Activated T-helper 1 cell treated with Interleukin-2 at 50 U/mL for 16 hours (primary cell): Measurements from ENCODE around the gene IFI27.
"Not testable (repeated sequence)": the region's sequence is repeated elsewhere in the genome, so short reads cannot be mapped to it uniquely, and the experiment has no call there.

Experiments
- DNase-seq: peaks from one replicate; pipeline ENCODE4 v3.0.0-alpha.2; 2020; ENCODE audit warnings: low read depth

The IFI27 gene

GRCh38 chr14:94110552-94111181, at the start of gene IFI27:
IFI27 (plus strand) TSS chr14:94110736.
- no peak for DNase-seq

GRCh38 chr14:94062344-94062940, 48.1 kb upstream of the IFI27 start:
- no peak for DNase-seq

- DNase-seq, result no peak
Observed at GRCh38 chr14:94066089-94066676, 44.4 kb upstream of the IFI27 start.

- DNase-seq, result not testable (repeated sequence)
Observed at GRCh38 chr14:94072076-94072475, 38.5 kb upstream of the IFI27 start.

- no peak for DNase-seq
Observed at GRCh38 chr14:94074534-94074933, 36.0 kb upstream of the IFI27 start.

GRCh38 chr14:94075008-94075407, 35.5 kb upstream of the IFI27 start:
- no peak for DNase-seq

- no peak for DNase-seq
Observed at GRCh38 chr14:94077111-94077821, 33.3 kb upstream of the IFI27 start.

- DNase-seq, result no peak
Observed at GRCh38 chr14:94077823-94078222, 32.7 kb upstream of the IFI27 start.

GRCh38 chr14:94079891-94080620, 30.5 kb upstream of the IFI27 start:
- DNase-seq, result no peak

- DNase-seq, result peak; percentile 93
Observed at GRCh38 chr14:94080621-94081385, 29.7 kb upstream of the IFI27 start, which contains the start of the genes DDX24 and IFI27L1. DDX24 (minus strand) TSS chr14:94081202; CDS start chr14:94079742, 1,460 bp downstream. IFI27L1 (plus strand) TSS chr14:94081310; CDS start chr14:94096938, 15,628 bp downstream.

- no peak for DNase-seq
Observed at GRCh38 chr14:94081386-94081820, 29.1 kb upstream of the IFI27 start.

- DNase-seq, result no peak
Observed at GRCh38 chr14:94087891-94088290, 22.6 kb upstream of the IFI27 start.

- DNase-seq, result no peak
Observed at GRCh38 chr14:94088516-94088915, 22.0 kb upstream of the IFI27 start.

- DNase-seq, result no peak
Observed at GRCh38 chr14:94089479-94089878, 21.1 kb upstream of the IFI27 start.

- DNase-seq, result no peak
Observed at GRCh38 chr14:94093418-94093817, 17.1 kb upstream of the IFI27 start.

- no peak for DNase-seq
Observed at GRCh38 chr14:94097091-94097490, 13.4 kb upstream of the IFI27 start.

GRCh38 chr14:94098326-94098992, 12.1 kb upstream of the IFI27 start:
- DNase-seq, result no peak

- DNase-seq, result no peak
Observed at GRCh38 chr14:94099006-94099405, 11.5 kb upstream of the IFI27 start.

- DNase-seq, result no peak
Observed at GRCh38 chr14:94100847-94101246, 9.7 kb upstream of the IFI27 start.

- no peak for DNase-seq
Observed at GRCh38 chr14:94101748-94102147, 8.8 kb upstream of the IFI27 start.
